ENCODE data around the gene CARD10. TPM values are rescaled to one million over a fixed set of nuclear protein-coding genes. Genes with fewer than 3 reads are reported as not detected.
A peak's percentile ranks its signal among the peaks of the same experiment; 100 is the strongest.

CARD10 gene
- total RNA-seq, 1 experiment from 2014 or later: 22.7 TPM

DNA sequence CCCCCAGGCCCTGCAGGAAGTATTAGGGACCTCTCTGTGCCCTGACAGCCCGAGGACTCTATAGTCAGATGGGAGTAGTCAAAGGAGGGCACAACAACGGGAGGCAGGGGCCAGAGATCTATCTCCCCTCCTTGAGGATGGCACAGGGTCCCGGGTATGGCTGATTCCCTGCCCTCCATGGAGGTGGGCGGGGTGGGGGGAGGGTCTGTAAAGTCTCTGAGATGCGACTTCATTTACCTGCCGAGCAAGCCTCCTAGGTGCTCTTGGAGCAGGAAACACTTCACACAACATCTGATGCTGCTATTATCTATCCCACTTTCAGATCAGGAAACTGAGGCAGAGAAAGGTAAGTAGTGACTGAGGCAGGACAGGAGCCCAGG lies 40.3 kb upstream of the CARD10 start:
- H3K4me1 Mint-ChIP-seq (ENCODE audit: insufficient read depth, unreplicated experiment): peaks cover 26% of the 10 kb centered on the region

DNA sequence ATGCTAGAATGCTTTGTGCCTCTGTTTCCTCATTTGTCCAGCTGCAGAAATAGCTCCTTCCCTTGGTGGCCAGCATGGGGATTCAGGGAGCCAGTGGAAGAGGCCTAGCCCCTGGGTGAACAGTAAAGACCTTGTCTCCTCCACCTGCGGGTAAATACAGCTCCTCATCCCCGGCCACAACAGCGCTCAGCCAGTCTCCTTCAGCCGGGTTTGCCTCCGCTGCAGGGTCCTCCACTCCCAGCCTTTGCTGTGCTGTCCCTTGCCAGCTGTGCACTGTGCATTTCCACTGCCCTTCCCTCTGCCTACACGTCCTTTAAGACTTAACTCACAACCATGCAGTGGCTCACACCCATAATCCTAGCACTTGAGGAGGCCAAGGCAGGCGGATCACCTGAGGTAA lies 39.6 kb upstream of the CARD10 start:
- no peak for DNase-seq (ENCODE audit: unreplicated experiment)
- ChIA-PET POLR2A (interaction anchor here (0.7 kb wide), 1 partner anchor 81 kb away, joined by 3 read pairs; no protein-coding TSS in a partner anchor), CTCF (interaction anchor here (0.6 to 15.3 kb wide), 3 partner anchors 8 to 51 kb away, joined by 3 to 667 read pairs (median 16); no protein-coding TSS in a partner anchor)
- BruUV-seq (replicated peaks): no TSS peak
- TF ChIP-seq, protein P1, sequence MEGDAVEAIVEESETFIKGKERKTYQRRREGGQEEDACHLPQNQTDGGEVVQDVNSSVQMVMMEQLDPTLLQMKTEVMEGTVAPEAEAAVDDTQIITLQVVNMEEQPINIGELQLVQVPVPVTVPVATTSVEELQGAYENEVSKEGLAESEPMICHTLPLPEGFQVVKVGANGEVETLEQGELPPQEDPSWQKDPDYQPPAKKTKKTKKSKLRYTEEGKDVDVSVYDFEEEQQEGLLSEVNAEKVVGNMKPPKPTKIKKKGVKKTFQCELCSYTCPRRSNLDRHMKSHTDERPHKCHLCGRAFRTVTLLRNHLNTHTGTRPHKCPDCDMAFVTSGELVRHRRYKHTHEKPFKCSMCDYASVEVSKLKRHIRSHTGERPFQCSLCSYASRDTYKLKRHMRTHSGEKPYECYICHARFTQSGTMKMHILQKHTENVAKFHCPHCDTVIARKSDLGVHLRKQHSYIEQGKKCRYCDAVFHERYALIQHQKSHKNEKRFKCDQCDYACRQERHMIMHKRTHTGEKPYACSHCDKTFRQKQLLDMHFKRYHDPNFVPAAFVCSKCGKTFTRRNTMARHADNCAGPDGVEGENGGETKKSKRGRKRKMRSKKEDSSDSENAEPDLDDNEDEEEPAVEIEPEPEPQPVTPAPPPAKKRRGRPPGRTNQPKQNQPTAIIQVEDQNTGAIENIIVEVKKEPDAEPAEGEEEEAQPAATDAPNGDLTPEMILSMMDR (IDR thresholded peaks at IDR 0.05; ENCODE audit: unreplicated experiment): no peak
- peaks cover 12% of the 10 kb centered on the region for H3K36me3 Mint-ChIP-seq (ENCODE audit: insufficient read depth, unreplicated experiment)
- intact Hi-C loops (cut with micrococcal nuclease): no loop called here
- H3K4me3 Mint-ChIP-seq (ENCODE audit: unreplicated experiment): no peak overlapping the region
- no peaks in the 10 kb centered on the region for H3K27me3 Mint-ChIP-seq (ENCODE audit: insufficient read depth, unreplicated experiment)
- peaks cover 22% of the 10 kb centered on the region for H3K4me1 Mint-ChIP-seq (ENCODE audit: insufficient read depth, unreplicated experiment)
- H3K27ac Mint-ChIP-seq (ENCODE audit: low read depth, unreplicated experiment): no peak overlapping the region
- H3K9me3 Mint-ChIP-seq (ENCODE audit: unreplicated experiment): no peaks in the 10 kb centered on the region

More for the DNA sequence above, 40.3 kb upstream of the CARD10 start:
- H3K4me3 Mint-ChIP-seq (ENCODE audit: unreplicated experiment): peak overlapping the region; percentile 81
- peak overlapping the region; percentile 31 for H3K27ac Mint-ChIP-seq (ENCODE audit: low read depth, unreplicated experiment)
- no peaks in the 10 kb centered on the region for H3K27me3 Mint-ChIP-seq (ENCODE audit: insufficient read depth, unreplicated experiment)
- no TSS peak for BruUV-seq (replicated peaks)
- POLR2A ChIA-PET: interaction anchor here (8.6 kb wide), 1 partner anchor 16 kb away, joined by 194 read pairs; no protein-coding TSS in a partner anchor
- intact Hi-C loops (cut with micrococcal nuclease): no loop called here
- CTCF ChIA-PET: interaction anchor here (15.3 kb wide), 1 partner anchor 14 kb away, joined by 667 read pairs; no protein-coding TSS in a partner anchor
- TF ChIP-seq, protein P1 (IDR thresholded peaks at IDR 0.05; ENCODE audit: unreplicated experiment): no peak
- no peaks in the 10 kb centered on the region for H3K9me3 Mint-ChIP-seq (ENCODE audit: unreplicated experiment)
- H3K36me3 Mint-ChIP-seq (ENCODE audit: insufficient read depth, unreplicated experiment): peaks cover 17% of the 10 kb centered on the region
- no peak for DNase-seq (ENCODE audit: unreplicated experiment)

DNA sequence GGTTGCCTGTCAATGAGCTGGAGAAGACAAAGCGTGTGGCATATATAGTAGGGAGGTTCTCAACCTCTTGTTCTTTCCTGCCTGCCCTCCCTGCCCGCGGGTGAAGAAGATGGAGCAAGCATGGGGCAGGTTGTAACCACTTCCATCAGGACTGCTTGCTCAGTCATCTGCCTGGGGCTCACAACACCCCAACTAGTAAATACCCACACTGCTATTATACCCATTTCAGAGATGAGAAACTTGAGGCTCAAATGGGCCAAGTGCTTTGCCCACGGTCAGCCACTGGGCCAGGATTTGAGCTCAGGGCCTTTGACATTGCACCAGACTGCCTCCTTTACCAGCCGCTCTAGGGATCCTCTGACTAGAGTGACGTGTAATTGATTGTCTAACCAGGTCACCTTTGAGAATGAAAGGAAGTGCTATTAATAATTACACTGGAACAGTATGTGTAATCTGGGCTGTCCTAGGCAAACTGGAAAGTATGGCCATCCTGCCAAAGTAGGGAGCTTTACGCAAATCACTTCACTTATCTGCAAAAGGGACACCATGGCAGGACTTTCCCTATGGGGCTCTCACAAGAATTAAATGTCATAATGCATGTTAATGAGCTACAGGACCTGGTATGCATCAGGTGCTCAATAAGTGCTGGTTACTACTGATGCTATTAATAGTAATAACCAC lies 38.2 kb upstream of the CARD10 start:
- Mint-ChIP-seq H3K4me3 (ENCODE audit: unreplicated experiment) (no peak overlapping the region), H3K27me3 (ENCODE audit: insufficient read depth, unreplicated experiment) (no peaks in the 10 kb centered on the region), H3K9me3 (ENCODE audit: unreplicated experiment) (no peaks in the 10 kb centered on the region), H3K4me1 (ENCODE audit: insufficient read depth, unreplicated experiment) (peaks cover 12% of the 10 kb centered on the region), H3K36me3 (ENCODE audit: insufficient read depth, unreplicated experiment) (peaks cover 10% of the 10 kb centered on the region), H3K27ac (ENCODE audit: low read depth, unreplicated experiment) (no peak overlapping the region)
- ChIA-PET CTCF (interaction anchor here (0.8 to 15.3 kb wide), 4 partner anchors 10 to 47 kb away, joined by 4 to 667 read pairs (median 10); no protein-coding TSS in a partner anchor), POLR2A (interaction anchor here (0.6 to 0.7 kb wide), 3 partner anchors 11 to 49 kb away, joined by 3 to 4 read pairs (median 3); no protein-coding TSS in a partner anchor)
- intact Hi-C loops (cut with micrococcal nuclease): no loop called here
- TF ChIP-seq, protein P1 (IDR thresholded peaks at IDR 0.05; ENCODE audit: unreplicated experiment): no peak
- DNase-seq (ENCODE audit: unreplicated experiment): no peak
- BruUV-seq (replicated peaks): no TSS peak

DNA sequence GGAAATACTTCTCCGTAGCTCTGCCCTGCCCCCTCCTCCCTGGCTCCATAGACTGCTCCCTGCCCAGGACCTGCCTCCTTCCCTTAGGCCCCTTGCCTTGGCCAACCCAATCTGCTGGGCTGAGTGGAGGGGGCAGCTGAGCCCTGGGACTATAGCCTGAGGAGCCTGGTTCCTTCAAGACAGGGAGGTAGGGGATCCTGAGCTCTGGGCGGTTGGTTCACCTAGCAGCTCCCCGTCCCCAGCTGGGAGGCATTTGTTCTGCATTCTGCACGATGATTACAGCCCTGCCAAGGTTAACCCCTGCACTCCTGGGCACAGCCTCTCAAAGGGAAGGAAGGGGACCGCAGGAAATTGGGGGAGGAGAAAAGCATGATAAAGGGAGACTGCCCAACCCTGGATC lies 37.5 kb upstream of the CARD10 start:
- no peaks in the 10 kb centered on the region for H3K27me3 Mint-ChIP-seq (ENCODE audit: insufficient read depth, unreplicated experiment)
- no peak overlapping the region for H3K27ac Mint-ChIP-seq (ENCODE audit: low read depth, unreplicated experiment)
- H3K4me1 Mint-ChIP-seq (ENCODE audit: insufficient read depth, unreplicated experiment): peaks cover 5% of the 10 kb centered on the region
- TF ChIP-seq, protein P1 (IDR thresholded peaks at IDR 0.05; ENCODE audit: unreplicated experiment): no peak
- H3K4me3 Mint-ChIP-seq (ENCODE audit: unreplicated experiment): no peak overlapping the region
- BruUV-seq (replicated peaks): no TSS peak
- DNase-seq (ENCODE audit: unreplicated experiment): no peak
- intact Hi-C loops (cut with micrococcal nuclease): no loop called here
- no peaks in the 10 kb centered on the region for H3K9me3 Mint-ChIP-seq (ENCODE audit: unreplicated experiment)
- H3K36me3 Mint-ChIP-seq (ENCODE audit: insufficient read depth, unreplicated experiment): peaks cover 10% of the 10 kb centered on the region
- POLR2A ChIA-PET: interaction anchor here (0.6 to 1.1 kb wide), 2 partner anchors 11 to 50 kb away, joined by 3 read pairs; no protein-coding TSS in a partner anchor
- CTCF ChIA-PET: interaction anchor here (0.8 to 15.3 kb wide), 4 partner anchors 10 to 47 kb away, joined by 4 to 667 read pairs (median 10); no protein-coding TSS in a partner anchor
